H1 (cell line): ENCODE data around the gene TAAR1. TPM values are rescaled to one million over a fixed set of nuclear protein-coding genes. Genes with fewer than 3 reads are reported as not detected.

ENCODE experiments used
- CTCF ChIA-PET: fragments of 300-600 bp; sonication (Branson Sonifier 250); formaldehyde crosslinking; loops from one replicate; lab custom pipeline; 2021; ENCODE audit not compliant: partially characterized antibody; lab: Charles Lee
- POLR2A ChIA-PET: fragments of 300-600 bp; sonication (Branson Sonifier 250); formaldehyde crosslinking; loops from one replicate; lab custom pipeline; 2021; ENCODE audit warnings: inconsistent platforms; ENCODE audit not compliant: partially characterized antibody; lab: Charles Lee
- DNase-seq, 2 experiments: peaks; one replicate each; pipeline versions ENCODE4 v3.0.0 to v3.0.0-alpha.2; 2010 to 2022; ENCODE audit warnings: low spot score in 2 of 2, low read depth in 1 of 2, mixed read lengths in 1 of 2
- FAIRE-seq: peaks from 2 replicates; lab custom pipeline; 2011; peaks lifted over from hg19 to GRCh38; lab: Jason Lieb, UNC
- H2AFZ ChIP-seq: 2 replicates; pipeline ENCODE4 v1.8.1; 2012; ENCODE audit warnings: low read length, inconsistent platforms
- H2AK5ac ChIP-seq: 2 replicates; pipeline ENCODE4 v1.6.1; 2013; ENCODE audit warnings: low read depth, low read length
- H2BK120ac ChIP-seq: replicated peaks from 2 replicates; pipeline ENCODE3; 2013; ENCODE audit warnings: low read depth, low read length, inconsistent platforms
- H2BK12ac ChIP-seq: 2 replicates; pipeline ENCODE4 v1.6.1; 2013; ENCODE audit warnings: low read depth, low read length
- H2BK15ac ChIP-seq: 2 replicates; pipeline ENCODE4 v1.6.1; 2013; ENCODE audit warnings: low read length
- H2BK20ac ChIP-seq: 2 replicates; pipeline ENCODE4 v1.6.1; 2013; ENCODE audit warnings: low read length
- H2BK5ac ChIP-seq: 2 replicates; pipeline ENCODE4 v1.6.1; 2013; ENCODE audit warnings: low read depth, low read length
- H3K14ac ChIP-seq: 2 replicates; pipeline ENCODE4 v1.6.1; 2013; ENCODE audit warnings: inconsistent platforms; ENCODE audit not compliant: insufficient read length
- H3K18ac ChIP-seq: 2 replicates; pipeline ENCODE4 v1.6.1; 2013; ENCODE audit warnings: low read length; ENCODE audit errors: extremely low read depth
- H3K23ac ChIP-seq: 2 replicates; pipeline ENCODE4 v1.6.1; 2013; ENCODE audit warnings: inconsistent platforms; ENCODE audit not compliant: insufficient read length
- H3K23me2 ChIP-seq: 2 replicates; pipeline ENCODE4 v1.6.1; 2013; ENCODE audit warnings: low read depth, low read length
- H3K27ac ChIP-seq: 2 replicates; pipeline ENCODE4 v1.6.1; 2011; ENCODE audit warnings: low read depth, low read length, inconsistent platforms
- H3K27me3 ChIP-seq, 4 experiments: replicated peaks in 1 of 4; 1 replicate in 1 of 4; 2 replicates in 3 of 4; pipeline versions ENCODE4 v1.6.1 to v1.8.1; 2011 to 2013; ENCODE audit warnings: low read length in 3 of 4, mild to moderate bottlenecking in 3 of 4, inconsistent platforms in 2 of 4, mixed read lengths in 2 of 4, moderate library complexity in 1 of 4; ENCODE audit not compliant: control insufficient read depth in 3 of 4, insufficient read depth in 3 of 4; ENCODE audit errors: extremely low read depth in 1 of 4
- H3K36me3 ChIP-seq, 4 experiments: 2 replicates each; pipeline versions ENCODE4 v1.6.1 to v1.8.1; 2011 to 2013; ENCODE audit warnings: mild to moderate bottlenecking in 4 of 4, low read length in 3 of 4, moderate library complexity in 2 of 4, control low read depth in 1 of 4, inconsistent platforms in 1 of 4; ENCODE audit not compliant: insufficient read depth in 4 of 4, control insufficient read depth in 2 of 4
- H3K4ac ChIP-seq: replicated peaks from 2 replicates; pipeline ENCODE3; 2013; ENCODE audit warnings: low read length, low read depth, mixed read lengths, inconsistent platforms; ENCODE audit not compliant: insufficient read length
- H3K4me1 ChIP-seq, 4 experiments: replicated peaks in 1 of 4; 1 replicate in 1 of 4; 2 replicates in 3 of 4; pipeline versions ENCODE4 v1.6.1 to v1.8.1; 2011 to 2013; ENCODE audit warnings: low read length in 3 of 4, inconsistent platforms in 2 of 4, mixed read lengths in 1 of 4; ENCODE audit not compliant: insufficient read depth in 4 of 4, control insufficient read depth in 3 of 4
- H3K4me2 ChIP-seq, 2 experiments: 2 replicates each; pipeline versions ENCODE4 v1.6.1 to v1.8.1; 2011 to 2013; ENCODE audit warnings: low read depth in 2 of 2, low read length in 2 of 2, control low read depth in 1 of 2, inconsistent platforms in 1 of 2, mild to moderate bottlenecking in 1 of 2; ENCODE audit not compliant: insufficient read depth in 1 of 2
- H3K4me3 ChIP-seq, 4 experiments: fragments of 200-600, 300-600 bp in 1 of 4; sonication (generic), shearing (Covaris generic), sonication (Bioruptor Twin) in 1 of 4; 2 replicates each; pipeline versions ENCODE4 v1.5.1 to v1.8.1; 2011 to 2016; ENCODE audit warnings: low read length in 4 of 4, low read depth in 3 of 4, control low read depth in 2 of 4, inconsistent platforms in 2 of 4, mild to moderate bottlenecking in 2 of 4, mixed read lengths in 1 of 4, moderate library complexity in 1 of 4; ENCODE audit not compliant: insufficient read depth in 2 of 4; ENCODE audit errors: extremely low read depth in 1 of 4
- H3K56ac ChIP-seq: replicated peaks from 2 replicates; pipeline ENCODE3; 2013; ENCODE audit warnings: low read depth, mild to moderate bottlenecking, mixed read lengths, low read length, inconsistent platforms; ENCODE audit not compliant: insufficient read length
- H3K79me1 ChIP-seq: 2 replicates; pipeline ENCODE4 v1.6.1; 2013; ENCODE audit warnings: low read depth, low read length, control low read depth
- H3K79me2 ChIP-seq, 2 experiments: 2 replicates each; pipeline versions ENCODE4 v1.6.1 to v1.8.1; 2012 to 2013; ENCODE audit warnings: low read length in 2 of 2, mild to moderate bottlenecking in 2 of 2, inconsistent platforms in 1 of 2; ENCODE audit not compliant: insufficient read depth in 2 of 2, control insufficient read depth in 1 of 2
- H3K9ac ChIP-seq, 4 experiments: replicated peaks in 1 of 4; 1 replicate in 1 of 4; 2 replicates in 3 of 4; pipeline versions ENCODE4 v1.6.1 to v1.8.1; 2011 to 2013; ENCODE audit warnings: low read depth in 3 of 4, low read length in 3 of 4, control low read depth in 2 of 4, mild to moderate bottlenecking in 2 of 4, moderate library complexity in 2 of 4, inconsistent platforms in 1 of 4; ENCODE audit errors: extremely low read depth in 1 of 4
- H3K9me3 ChIP-seq, 2 experiments: 2 replicates each; pipeline versions ENCODE4 v1.6.1 to v1.8.1; 2012 to 2013; ENCODE audit warnings: mild to moderate bottlenecking in 2 of 2, moderate library complexity in 2 of 2, control low read depth in 1 of 2, inconsistent platforms in 1 of 2, low read depth in 1 of 2, low read length in 1 of 2, mixed read lengths in 1 of 2; ENCODE audit not compliant: insufficient read depth in 2 of 2
- H4K20me1 ChIP-seq, 2 experiments: replicated peaks in 1 of 2; 2 replicates each; pipeline versions ENCODE3 to v1.8.1; 2011 to 2013; ENCODE audit warnings: inconsistent platforms in 2 of 2, low read length in 2 of 2, mild to moderate bottlenecking in 1 of 2; ENCODE audit not compliant: insufficient read depth in 2 of 2, control insufficient read depth in 1 of 2
- H4K5ac ChIP-seq: 2 replicates; pipeline ENCODE4 v1.6.1; 2013; ENCODE audit warnings: low read length, low read depth, mixed read lengths, inconsistent platforms; ENCODE audit not compliant: insufficient read length
- H4K8ac ChIP-seq: 2 replicates; pipeline ENCODE4 v1.8.0; 2013; ENCODE audit warnings: mild to moderate bottlenecking, moderate library complexity, low read length, inconsistent platforms; ENCODE audit not compliant: insufficient read depth; ENCODE audit errors: extremely low read depth
- H4K91ac ChIP-seq: replicated peaks from 2 replicates; pipeline ENCODE3; 2013; ENCODE audit warnings: low read length, mixed read lengths, inconsistent platforms; ENCODE audit not compliant: insufficient read length
- ATF3 ChIP-seq: IDR thresholded peaks from 2 replicates; pipeline ENCODE4 v1.6.1; 2011; ENCODE audit warnings: low read depth, mild to moderate bottlenecking, low read length; ENCODE audit not compliant: insufficient read depth
- CHD1 ChIP-seq: IDR thresholded peaks from 2 replicates; pipeline ENCODE4 v1.6.1; 2012; ENCODE audit warnings: low read depth, low read length, improper control_type of control experiment
- CREB1 ChIP-seq: IDR thresholded peaks from 2 replicates; pipeline ENCODE4 v1.6.1; 2012; ENCODE audit warnings: inconsistent platforms
- EZH2 ChIP-seq: fragments of 200-600 bp; sonication (generic); IDR thresholded peaks from 2 replicates; pipeline ENCODE4 v1.7.1; 2012; ENCODE audit warnings: low read depth, mild to moderate bottlenecking, moderate library complexity, low read length, inconsistent platforms; ENCODE audit not compliant: severe bottlenecking
- FOSL1 ChIP-seq: IDR thresholded peaks from 2 replicates; pipeline ENCODE4 v1.6.1; 2011; ENCODE audit warnings: mild to moderate bottlenecking, low read depth, low read length, moderate library complexity; ENCODE audit not compliant: insufficient read depth
- KDM5A ChIP-seq: fragments of 200-600 bp; IDR thresholded peaks from 2 replicates; pipeline ENCODE4 v1.7.1; 2012; ENCODE audit warnings: mild to moderate bottlenecking, low read length, inconsistent platforms, mixed read lengths
- SP4 ChIP-seq: IDR thresholded peaks from 2 replicates; pipeline ENCODE4 v1.6.1; 2012; ENCODE audit warnings: low read length, inconsistent platforms
- TEAD4 ChIP-seq: IDR thresholded peaks from 2 replicates; pipeline ENCODE4 v1.6.1; 2012; ENCODE audit warnings: low read depth, low read length, inconsistent platforms, mixed read lengths
- ZNF274 ChIP-seq: IDR thresholded peaks from 2 replicates; pipeline ENCODE4 v1.7.0; 2012; ENCODE audit warnings: low read length, borderline replicate concordance; ENCODE audit errors: extremely low read depth
- WGBS, 2 experiments: shearing (Covaris generic) in 1 of 2; methylation state at CpG; one replicate each; pipeline versions ENCODE4 v1.1.6 to v1.1.7; 2013 to 2015; ENCODE audit warnings: low lambda C conversion rate in 2 of 2, mixed read lengths in 2 of 2, inconsistent platforms in 1 of 2, low coverage in 1 of 2, missing lambda C conversion rate in 1 of 2; ENCODE audit not compliant: insufficient replicate concordance in 2 of 2, insufficient coverage in 1 of 2, insufficient read length in 1 of 2; ENCODE audit errors: extremely low coverage in 1 of 2, missing lambda C conversion rate in 1 of 2; 5-methylcytosine and 5-hydroxymethylcytosine counted together
- polyA plus RNA-seq, 7 experiments: library from polyadenylated mRNA; depleted of rRNA in 3 of 7; stranded (reverse) in 5 of 7; unstranded in 2 of 7; fragments of >200 nt in 5 of 7; fragments of 200-250 nt in 2 of 7; gene quantifications; 1 replicate in 5 of 7; 2 replicates in 1 of 7; 4 replicates in 1 of 7; pipeline versions ENCODE4 v1.2.1 to v1.2.3, GENCODE V29; 2011 to 2013; ENCODE audit warnings: missing spikeins in 2 of 7, mixed read lengths in 2 of 7
- total RNA-seq: library from RNA; stranded (reverse); fragmentation: NEBNext Ultra II Directional; extraction: Animal tissue kit (Norgen Biotek cat#: 25700); gene quantifications from 2 replicates; pipeline ENCODE4 v1.2.1, GENCODE V29; 2021

The TAAR1 gene
- total and polyA plus RNA-seq, 2 of the 8 experiments (the other 6 are each of a cell fraction or from before 2014, with no cell fraction given), result not detected

- no peak for FAIRE-seq
- Histone ChIP-seq H4K5ac (no peak overlapping the region), H4K20me1 (no peaks in the 10 kb centered on the region)
- TF ChIP-seq EZH2 (no peak), CHD1 (no peak), CREB1 (no peak), ZNF274 (no peak), FOSL1 (no peak), SP4 (no peak), ATF3 (no peak), TEAD4 (no peak), KDM5A (no peak)
- TF ChIP-seq, all 59 proteins: peak for 0
- no peak overlapping the region for H3K4me2 ChIP-seq
- no peaks in the 10 kb centered on the region for H3K36me3 ChIP-seq
- H3K23me2 ChIP-seq, result peaks cover 3% of the 10 kb centered on the region; the same call in 1 of the 2 replicates
- WGBS, 2 experiments, result 92% methylated on average over 8 of the region's 8 CpGs; no CpG with 5 or more reads in 1 of the 2 experiments
- POLR2A ChIA-PET, result no interaction called here
- no peak for DNase-seq
- no peak overlapping the region for H2BK12ac ChIP-seq
- H2AFZ ChIP-seq, result 0 out of 2 replicates have a peak overlapping the region, but pooled peaks have one; percentile 20
- no peak overlapping the region for H4K8ac ChIP-seq
- no peaks in the 10 kb centered on the region for H3K79me1 ChIP-seq
- H2BK120ac ChIP-seq, result no peak overlapping the region
- H3K4me1 ChIP-seq, result no peaks in the 10 kb centered on the region
- H2BK20ac ChIP-seq, result no peak overlapping the region
- H3K9ac ChIP-seq, result no peak overlapping the region
- CTCF ChIA-PET, result interaction anchor here (0.8 to 1.6 kb wide), 3 partner anchors 9 to 159 kb away, joined by 3 read pairs; no protein-coding TSS in a partner anchor
- no peak overlapping the region for H2AK5ac ChIP-seq
- H3K27ac ChIP-seq, result no peak overlapping the region
- H2BK15ac ChIP-seq, result no peak overlapping the region
- no peak overlapping the region for H3K14ac ChIP-seq
- no peak overlapping the region for H4K91ac ChIP-seq
- no peaks in the 10 kb centered on the region for H3K27me3 ChIP-seq
- no peak overlapping the region for H3K4ac ChIP-seq
- H3K79me2 ChIP-seq, result no peaks in the 10 kb centered on the region
- H2BK5ac ChIP-seq, result no peak overlapping the region
- no peak overlapping the region for H3K56ac ChIP-seq
- no peak overlapping the region for H3K23ac ChIP-seq
- H3K9me3 ChIP-seq, result no peaks in the 10 kb centered on the region
- no peak overlapping the region for H3K18ac ChIP-seq
- no peak overlapping the region for H3K4me3 ChIP-seq
These were observed 54.3 kb downstream of the TAAR1 start for GRCh38 chr6:132604635-132605152.
